GM20431 (cell line): Measurements from ENCODE around the gene NUTF2.
"Not testable (repeated sequence)": the region's sequence is repeated elsewhere in the genome, so short reads cannot be mapped to it uniquely, and the experiment has no call there.

Experiments
- in situ Hi-C: fragments of 300-500 bp; cut with MseI, MboI; formaldehyde crosslinking; loops from one replicate; pipeline ENCODE4 v1.15.0; 2020; ENCODE audit warnings: low sequenced_read_pairs; ENCODE audit not compliant: unreplicated experiment

Gene NUTF2

DNA sequence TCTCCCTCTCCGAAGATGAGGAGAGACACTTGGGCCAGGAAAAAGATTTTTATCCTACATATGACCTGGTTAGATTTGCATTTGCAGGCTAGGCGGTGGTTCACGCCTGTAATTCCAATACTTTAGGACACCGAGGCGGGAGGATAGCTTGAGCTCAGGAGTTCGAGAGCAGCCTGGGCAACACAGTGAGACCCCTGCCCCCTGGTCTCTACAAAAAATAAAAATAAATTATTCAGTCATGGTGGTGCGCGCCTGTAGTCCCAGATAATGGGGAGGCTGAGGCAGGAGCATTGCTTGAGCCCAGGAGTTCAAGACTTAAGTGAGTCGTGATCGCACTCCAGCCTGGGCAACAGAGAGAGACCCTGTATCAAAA is 12.5 kb upstream of the NUTF2 start:
- in situ Hi-C loops: no loop called here

DNA sequence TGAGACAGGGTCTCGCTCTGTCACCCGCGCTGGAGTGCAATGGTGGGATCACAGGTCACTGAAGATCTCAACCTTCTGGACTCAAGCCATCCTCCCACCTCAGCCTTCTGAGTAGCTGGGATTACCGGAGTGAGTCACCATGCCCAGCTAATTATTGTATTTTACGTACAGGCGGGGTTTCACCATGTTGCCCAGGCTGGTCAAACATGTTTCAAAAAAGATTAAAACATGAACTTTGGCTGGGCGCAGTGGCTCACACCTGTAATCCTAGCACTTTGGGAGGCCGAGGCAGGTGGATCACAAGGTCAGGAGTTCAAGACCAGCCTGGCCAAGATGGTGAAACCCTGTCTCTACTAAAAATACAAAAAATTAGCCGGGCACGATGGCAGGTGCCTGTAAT is 9.5 kb upstream of the NUTF2 start:
- in situ Hi-C loops: not testable (repeated sequence)

DNA sequence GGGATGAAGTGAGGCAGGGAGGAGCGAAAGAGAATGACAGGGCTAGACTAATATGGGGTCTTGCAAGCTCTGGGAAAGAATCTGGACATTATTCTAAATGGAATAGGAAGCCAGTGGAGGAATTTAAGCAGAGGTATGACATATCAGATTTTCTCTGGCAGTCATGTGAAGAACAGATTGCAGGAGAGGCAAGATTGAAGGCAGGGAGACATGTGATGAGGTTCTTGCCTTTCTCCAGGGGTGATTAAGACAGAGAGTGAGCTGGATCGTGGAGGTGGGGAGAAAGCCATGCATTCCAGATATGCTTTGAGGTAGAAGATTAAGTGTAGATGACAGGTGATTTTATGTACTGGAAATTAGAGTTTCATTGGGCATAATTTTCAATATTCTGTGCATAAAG is 8.9 kb upstream of the NUTF2 start:
- in situ Hi-C loops: no loop called here

DNA sequence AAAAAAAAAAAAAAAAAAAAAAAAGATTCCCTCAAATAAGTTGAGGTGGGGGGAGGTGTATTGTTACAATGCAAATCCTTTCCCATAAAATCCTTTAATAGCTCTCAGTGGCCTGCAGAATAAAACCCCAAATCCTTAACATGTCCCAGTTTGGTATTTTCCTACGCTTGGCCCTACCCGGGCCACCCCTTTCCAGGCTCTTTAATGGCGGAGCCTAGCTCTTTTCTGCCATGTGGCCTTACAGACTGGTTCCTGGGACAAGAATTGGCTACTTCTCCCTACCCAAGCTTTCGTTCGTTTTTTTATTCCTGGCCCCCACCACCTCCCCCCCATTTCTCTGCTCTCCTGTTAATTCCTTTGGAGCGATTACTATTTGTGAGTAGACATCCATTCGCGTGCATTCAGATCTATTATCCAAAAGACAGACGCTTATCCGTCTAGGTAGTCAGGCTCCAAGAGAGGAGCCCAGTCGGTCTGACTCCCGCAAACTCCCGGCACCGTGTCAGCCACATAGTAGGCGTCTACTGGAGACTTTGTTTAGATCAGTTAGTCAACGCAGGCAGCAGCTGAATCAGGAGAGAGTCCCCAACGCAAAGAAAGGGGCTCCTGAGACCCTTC is 5.4 kb upstream of the NUTF2 start:
- in situ Hi-C loops: no loop called here

DNA sequence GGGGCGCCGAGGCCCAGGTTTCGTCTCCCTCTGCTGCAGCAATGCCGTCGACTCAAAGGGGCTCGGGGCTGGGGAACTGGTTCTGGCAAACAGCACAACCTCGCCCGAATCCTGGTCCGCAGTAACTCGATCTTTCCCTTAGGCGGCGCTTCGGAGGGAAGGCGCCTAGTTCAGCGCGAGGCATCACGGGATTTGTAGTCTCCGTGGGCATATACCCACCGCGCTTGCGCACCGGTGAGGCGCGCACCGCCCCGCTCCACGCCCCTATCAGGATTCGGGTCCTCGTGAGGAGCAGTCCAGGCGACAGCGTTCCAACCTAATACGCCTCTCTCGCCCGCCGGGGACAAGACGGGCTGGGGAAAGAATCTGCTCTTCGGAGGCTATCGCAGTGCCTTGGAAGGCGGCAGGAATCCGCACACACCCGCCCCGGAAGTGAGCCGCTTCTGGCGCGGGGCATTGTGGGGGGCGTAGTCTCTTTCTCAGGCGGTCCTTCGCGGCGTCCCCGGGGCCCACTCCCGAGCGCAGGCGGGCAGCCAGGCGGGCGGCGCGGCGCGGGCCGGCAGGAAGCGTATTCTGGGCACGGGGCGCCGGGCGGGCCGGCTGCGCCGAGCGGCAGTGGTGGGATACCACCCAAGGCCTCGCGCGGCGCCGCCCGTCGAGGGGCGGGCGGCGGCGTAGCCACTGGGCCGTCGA is 4.8 kb upstream of the NUTF2 start, which contains the start of gene THAP11:
THAP11 (plus strand) TSS at position 505 of the 693 bp plus-strand sequence. CDS start 235 bp downstream, outside the sequence.
- in situ Hi-C loops: no loop called here

DNA sequence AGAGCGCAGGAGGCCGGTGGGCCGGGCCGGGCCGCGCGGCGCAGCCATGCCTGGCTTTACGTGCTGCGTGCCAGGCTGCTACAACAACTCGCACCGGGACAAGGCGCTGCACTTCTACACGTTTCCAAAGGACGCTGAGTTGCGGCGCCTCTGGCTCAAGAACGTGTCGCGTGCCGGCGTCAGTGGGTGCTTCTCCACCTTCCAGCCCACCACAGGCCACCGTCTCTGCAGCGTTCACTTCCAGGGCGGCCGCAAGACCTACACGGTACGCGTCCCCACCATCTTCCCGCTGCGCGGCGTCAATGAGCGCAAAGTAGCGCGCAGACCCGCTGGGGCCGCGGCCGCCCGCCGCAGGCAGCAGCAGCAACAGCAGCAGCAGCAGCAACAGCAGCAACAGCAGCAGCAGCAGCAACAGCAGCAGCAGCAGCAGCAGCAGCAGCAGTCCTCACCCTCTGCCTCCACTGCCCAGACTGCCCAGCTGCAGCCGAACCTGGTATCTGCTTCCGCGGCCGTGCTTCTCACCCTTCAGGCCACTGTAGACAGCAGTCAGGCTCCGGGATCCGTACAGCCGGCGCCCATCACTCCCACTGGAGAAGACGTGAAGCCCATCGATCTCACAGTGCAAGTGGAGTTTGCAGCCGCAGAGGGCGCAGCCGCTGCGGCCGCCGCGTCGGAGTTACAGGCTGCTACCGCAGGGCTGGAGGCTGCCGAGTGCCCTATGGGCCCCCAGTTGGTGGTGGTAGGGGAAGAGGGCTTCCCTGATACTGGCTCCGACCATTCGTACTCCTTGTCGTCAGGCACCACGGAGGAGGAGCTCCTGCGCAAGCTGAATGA is 4.0 kb upstream of the NUTF2 start:
- in situ Hi-C loops: no loop called here

DNA sequence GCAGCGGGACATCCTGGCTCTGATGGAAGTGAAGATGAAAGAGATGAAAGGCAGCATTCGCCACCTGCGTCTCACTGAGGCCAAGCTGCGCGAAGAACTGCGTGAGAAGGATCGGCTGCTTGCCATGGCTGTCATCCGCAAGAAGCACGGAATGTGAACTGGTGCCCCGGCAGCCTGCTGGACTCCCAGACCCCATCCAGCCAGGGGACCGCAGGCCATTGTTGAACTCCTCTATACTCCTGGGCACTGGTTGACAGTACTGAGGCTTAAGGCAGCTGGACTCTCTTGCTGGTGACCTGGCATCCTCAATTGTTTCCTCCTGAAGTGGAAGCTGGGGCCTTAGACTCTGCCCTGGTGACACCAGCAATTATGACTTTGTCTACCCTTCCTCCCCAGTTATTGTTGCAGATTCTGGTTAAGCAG is 3.4 kb upstream of the NUTF2 start:
- in situ Hi-C loops: no loop called here

DNA sequence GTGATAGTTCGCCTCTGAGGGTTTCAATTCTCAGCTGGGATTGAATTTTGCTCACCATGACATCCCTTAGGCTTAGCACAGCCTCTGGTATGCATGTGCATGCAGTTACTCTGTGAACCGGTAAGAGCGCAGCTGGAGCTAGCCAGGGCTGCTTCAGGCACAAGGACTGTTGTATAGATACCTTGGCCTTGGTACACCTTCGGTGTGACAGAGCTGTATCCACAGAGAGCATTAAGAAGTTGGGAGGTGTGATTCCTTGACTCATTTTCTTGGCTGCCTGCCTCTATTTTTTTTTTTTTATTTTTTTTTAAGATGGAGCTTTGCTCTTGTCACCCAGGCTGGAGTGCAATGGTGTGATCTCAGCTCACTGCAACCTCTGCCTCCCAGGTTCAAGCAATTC is 2.2 kb upstream of the NUTF2 start:
- in situ Hi-C loops: no loop called here

DNA sequence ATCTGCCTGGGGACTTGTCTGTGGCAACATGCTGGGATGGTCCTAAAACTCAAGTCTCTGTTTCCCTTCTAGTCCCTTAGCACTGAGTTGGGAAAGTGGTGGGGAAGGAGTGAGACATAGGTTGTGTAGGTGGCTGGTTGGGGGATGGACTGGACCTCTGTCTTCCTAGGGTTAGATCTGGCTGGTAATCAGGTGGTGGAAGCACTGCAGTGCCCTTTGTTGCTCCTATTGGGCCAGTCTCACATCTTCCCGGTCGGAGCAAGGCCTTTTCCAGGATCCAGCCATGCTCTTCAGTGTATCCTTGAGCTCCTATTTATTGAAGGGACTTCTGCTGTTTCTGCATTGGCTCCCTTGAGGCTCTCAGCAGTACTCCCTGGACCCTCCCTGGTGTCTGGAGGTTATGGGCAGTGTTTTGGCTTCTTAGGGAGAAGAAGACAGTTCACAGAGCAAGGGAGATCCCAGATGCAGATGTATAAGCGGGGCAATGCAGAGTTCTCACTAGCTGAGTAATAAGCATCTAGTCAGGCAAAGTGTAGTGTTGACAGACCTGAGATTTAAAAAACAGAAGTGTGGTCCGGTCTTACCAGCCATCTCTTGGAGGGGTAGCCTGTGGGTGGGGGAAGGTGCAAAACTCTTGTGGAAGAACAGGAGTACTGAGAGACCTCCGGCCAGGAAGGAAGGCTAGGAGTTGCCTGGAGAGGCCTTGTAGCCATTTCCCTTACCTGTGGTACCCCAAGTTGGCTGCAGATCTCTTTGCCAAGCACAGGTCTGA is 1.3 kb upstream of the NUTF2 start:
- in situ Hi-C loops: no loop called here

DNA sequence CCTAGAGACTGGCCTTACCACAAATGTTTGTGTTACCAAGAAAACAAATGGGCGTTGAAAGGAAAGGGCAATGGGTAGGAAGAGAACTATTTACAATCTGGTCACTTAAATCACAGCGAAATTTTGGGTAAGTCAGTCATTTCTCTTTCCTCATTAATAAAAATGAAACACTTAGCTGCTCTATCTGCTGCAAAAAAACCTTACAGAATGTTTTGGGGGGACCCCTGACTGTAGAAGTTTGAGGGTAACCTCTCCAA is 742 bp upstream of the NUTF2 start:
- in situ Hi-C loops: no loop called here

DNA sequence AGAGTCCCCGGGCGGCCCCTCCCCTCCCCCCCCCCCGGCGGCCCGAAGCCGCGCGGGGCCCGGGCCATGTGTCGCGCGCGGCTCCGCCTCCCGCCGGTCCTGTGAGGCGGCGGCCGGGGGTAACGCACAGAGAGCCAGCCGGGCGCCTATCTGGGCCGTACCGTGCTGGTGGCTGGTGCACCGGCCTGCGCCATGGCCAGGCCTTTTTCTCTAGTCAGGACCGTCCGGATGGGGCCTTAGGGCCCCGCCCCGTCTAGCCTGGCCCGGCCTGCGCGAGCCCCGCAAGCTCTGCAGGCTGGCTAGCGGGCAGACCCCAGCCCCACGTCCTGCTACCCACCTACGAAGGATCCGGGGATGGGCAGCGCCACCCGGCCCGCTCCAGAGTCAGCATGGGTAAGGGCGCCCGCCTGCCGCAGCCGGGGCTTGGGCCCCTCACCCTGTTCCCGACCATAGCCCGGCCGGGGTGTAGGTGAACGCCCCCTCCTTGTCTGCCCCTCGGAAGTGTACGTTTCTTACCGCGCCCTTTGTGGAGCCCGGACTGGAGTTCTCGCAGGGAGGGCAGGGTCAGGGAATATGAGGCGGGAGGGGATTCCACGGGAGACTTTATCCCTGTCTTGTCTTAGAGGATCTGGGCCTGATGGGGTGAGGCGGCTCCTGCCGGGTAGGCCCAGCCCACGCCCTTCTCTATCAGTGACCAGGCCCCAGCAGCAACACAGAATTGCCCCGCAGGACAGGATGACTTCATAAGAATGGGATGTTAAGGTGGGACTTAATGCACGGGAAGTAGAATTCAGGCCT is 530 bp downstream of the NUTF2 start, which contains the start of gene CENPT:
CENPT (minus strand) TSS at position 630 of the 798 bp plus-strand sequence. CDS start 13,834 bp downstream, outside the sequence.
- in situ Hi-C loops: no loop called here

DNA sequence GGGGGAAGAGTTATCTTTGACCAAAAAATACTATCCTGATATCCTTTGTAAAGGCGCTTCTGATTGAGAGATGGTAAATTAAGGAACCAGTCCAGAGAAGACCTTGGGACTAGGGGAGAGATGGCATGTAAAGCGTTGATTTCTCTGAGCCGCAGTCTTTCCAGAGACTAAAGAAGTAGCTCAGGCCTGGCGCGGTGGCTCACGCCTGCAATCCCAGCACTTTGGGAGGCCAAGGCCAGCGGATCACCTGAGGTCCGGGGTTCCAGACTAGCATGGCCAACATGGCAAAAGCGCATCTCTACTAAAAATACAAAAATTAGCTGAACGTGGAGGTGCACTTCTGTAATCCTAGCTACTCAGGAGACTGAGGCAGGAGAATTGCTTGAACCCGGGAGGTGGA is 1.4 kb downstream of the NUTF2 start:
- in situ Hi-C loops: no loop called here

DNA sequence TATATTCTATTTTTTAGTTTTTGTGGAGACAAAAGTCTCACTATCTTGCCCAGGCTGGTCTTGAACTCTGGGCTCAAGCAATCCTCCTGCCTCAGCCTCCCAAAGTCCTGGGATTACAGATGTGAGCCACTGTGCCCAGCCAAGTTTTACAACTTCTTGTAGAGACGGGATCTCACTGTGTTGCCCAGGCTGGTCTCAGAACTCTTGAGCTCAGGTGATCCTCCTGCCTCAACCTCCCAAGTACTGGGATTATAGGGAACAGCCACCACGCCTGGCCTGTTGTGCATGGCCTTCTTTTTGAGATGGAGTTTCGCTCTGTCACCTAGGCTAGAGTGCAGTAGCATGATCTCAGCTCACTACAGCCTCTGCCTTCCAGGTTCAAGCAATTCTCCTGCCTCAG is 6.9 kb downstream of the NUTF2 start:
- in situ Hi-C loops: no loop called here

DNA sequence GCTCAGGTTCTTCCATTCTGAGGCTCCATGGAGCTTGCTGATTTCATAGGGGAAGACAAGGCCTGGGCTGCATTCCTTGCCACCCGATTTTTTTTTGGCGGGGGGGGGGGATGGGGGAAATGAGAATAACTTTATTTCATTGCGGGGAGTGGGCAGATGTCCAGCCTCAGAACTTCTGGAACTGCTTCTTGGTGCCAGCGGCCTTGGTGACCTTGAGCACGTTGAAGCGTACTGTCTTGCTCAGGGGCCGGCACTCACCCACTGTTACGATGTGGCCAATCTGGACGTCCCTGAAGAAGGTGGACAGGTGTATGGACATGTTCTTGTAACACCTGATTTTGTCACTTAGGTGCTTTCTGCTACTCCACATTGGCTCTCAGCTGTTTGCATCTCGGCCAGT is 9.1 kb downstream of the NUTF2 start:
- in situ Hi-C loops: no loop called here

DNA sequence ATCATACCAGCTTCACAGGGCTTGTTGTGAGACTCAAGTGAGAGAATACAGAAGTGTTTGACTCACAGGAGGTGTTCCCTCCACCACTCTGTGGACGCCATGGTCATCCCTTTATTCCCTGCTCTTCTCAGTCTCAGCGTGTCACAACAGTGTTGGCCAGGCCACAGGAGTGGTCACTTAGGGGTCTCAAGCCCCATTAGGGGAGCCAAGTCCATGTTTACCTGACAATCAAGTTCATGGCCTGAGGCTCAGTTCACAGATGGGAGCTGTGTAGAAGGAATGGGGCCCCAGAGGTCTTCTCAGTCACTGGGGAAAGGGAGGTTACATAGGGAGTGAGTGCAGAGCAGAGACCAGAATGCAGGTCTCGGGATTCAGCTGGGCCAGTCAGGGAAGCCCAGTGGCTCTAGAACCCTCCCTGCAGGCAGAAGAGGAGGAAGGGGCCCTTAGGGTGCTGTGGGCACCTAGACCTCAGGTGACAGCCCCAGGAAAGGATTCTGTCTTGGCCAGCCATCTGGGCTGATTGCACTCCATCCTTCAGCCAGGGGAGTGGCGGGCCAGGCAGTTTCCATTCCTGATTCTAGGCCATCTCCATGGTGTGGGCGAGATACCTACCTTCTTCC is 10.3 kb downstream of the NUTF2 start:
- in situ Hi-C loops: no loop called here

DNA sequence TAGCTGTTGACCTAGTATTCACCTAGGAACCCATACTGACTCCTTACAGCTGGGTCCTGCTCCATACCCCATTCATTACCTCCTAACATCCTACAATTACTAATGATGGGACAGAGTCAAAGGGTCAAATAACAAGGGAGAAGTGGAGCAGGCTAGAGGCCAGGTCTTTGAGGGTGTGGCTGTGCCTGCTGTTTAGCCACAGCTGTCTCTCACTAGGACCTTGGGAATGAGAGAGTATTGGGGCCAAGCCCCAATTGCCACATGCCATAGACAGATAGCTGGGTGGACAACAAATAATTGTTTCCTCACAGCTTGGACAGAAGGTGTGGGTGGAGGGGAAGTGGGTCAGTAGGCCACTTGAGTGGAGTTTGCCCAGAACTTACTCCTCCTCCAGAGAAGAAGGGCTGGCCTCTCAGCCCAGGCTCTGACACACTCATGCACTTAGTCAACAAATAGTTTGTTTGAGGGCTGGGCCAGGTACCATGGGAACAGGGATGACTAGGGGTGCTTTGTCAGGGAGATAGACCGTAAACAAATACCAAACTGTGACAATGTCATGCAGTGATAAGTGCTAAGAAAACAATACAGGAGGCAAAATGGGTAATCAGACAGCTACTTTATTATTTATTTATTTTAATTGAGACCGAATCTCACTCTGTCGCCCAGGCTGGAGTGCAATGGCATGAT is 11.0 kb downstream of the NUTF2 start:
- in situ Hi-C loops: no loop called here

DNA sequence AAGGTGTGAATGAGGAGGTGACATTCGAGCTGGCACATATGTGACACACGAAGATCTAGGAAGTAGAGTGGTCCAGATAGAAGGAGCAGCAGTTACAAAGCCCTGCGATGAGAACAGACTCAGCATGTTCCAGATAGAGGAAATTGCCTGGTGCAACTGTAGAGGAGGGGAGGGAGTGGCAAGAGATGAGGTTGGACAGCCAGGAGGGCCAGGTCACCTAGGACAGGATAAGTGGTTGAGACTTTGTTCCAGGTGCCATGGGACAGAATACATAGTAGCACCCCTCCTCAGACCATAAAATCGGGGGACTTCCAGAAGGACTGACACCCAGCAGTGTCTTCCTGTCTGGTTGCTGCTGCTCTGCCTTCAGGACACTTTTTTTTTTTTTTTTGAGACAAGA is 11.8 kb downstream of the NUTF2 start:
- in situ Hi-C loops: no loop called here

DNA sequence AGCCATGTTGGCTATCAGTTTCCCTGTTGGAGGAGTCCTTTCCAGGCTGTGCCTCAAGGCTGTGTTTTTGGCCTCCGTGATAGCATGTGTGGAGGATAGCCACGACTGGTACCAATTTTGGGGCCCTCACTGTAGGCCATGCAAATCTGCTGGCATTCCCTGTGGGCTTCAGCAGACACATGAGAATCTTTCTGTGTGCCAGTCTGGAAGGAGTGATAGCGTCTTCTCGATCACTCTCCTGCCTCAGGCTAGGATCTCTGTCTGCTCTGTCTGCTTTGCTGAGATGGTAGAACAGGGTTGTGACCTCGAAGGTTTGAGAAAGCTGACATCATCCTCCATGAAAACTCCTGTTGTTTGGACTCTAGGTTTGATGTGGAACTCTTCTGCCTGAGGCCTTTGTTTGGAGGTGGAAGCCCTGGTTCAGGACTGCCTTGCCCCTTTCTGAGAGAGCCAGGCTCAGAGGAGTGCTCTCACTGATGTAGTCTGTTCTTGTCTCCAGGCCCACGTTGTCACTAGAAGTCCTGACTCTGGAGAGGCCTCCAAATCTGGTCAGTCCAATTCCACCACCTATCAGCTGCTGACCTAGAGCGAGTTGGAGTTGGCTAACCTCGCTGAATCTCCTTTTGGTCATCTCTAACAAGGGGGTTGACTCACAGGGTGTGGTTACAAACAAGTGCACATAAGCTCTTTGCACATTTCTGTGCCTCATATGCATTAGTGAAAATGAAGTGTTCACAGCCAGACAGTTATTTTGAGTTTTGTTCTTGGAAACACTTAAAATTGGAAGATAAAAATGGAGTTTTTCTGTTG is 14.1 kb downstream of the NUTF2 start:
- in situ Hi-C loops: no loop called here
